Urinary bladder (tissue), 4 donors: ENCODE measurements around the gene SCAF4. TPM values are rescaled to one million over a fixed set of nuclear protein-coding genes. Genes with fewer than 3 reads are reported as not detected.

Experiments used
- DNase-seq: peaks from one replicate; pipeline ENCODE4 v3.0.0-alpha.2; 2015; ENCODE audit errors: extremely low spot score
- H3K27ac ChIP-seq: one replicate; pipeline ENCODE4 v1.5.1; 2013; ENCODE audit warnings: low read depth, mild to moderate bottlenecking, moderate library complexity
- H3K36me3 ChIP-seq: one replicate; pipeline ENCODE4 v1.6.1; 2013; ENCODE audit warnings: mild to moderate bottlenecking, moderate library complexity; ENCODE audit not compliant: insufficient read depth
- H3K4me1 ChIP-seq: one replicate; pipeline ENCODE4 v1.6.1; 2013; ENCODE audit warnings: mild to moderate bottlenecking, moderate library complexity; ENCODE audit not compliant: insufficient read depth
- H3K4me3 ChIP-seq: one replicate; pipeline ENCODE4 v1.5.1; 2013; ENCODE audit warnings: low read depth, low read length
- WGBS: extraction: QIAGEN DNeasy Blood & Tissue Kit; methylation state at CpG from one replicate; pipeline ENCODE4 v1.1.7; 2013; 5-methylcytosine and 5-hydroxymethylcytosine counted together
- polyA plus RNA-seq: library from polyadenylated mRNA; stranded (reverse); fragments of 200-250 nt; gene quantifications from one replicate; pipeline ENCODE4 v1.2.3, GENCODE V29; 2013
- total RNA-seq: library from RNA; depleted of rRNA; stranded (reverse); fragments of >200 nt; gene quantifications from one replicate; pipeline ENCODE4 v1.2.3, GENCODE V29; 2014
- donor health status: healthy with polysubstance abuse.
- donor health status: healthy.

Gene SCAF4
- total and polyA plus RNA-seq, 2 donors, result 14.4 to 19.6 TPM

- H3K36me3 ChIP-seq, result no peaks in the 10 kb centered on the region
- WGBS, result 71% methylated on average over 5 of the region's 5 CpGs
- H3K27ac ChIP-seq, result no peak overlapping the region
- no peak overlapping the region for H3K4me3 ChIP-seq
- H3K4me1 ChIP-seq, result peaks cover 1% of the 10 kb centered on the region
- DNase-seq, result no peak
These were observed 17.8 kb downstream of the SCAF4 start for GRCh38 chr21:31713973-31714740.

- 66% methylated on average over 3 of the region's 3 CpGs for WGBS
- Histone ChIP-seq H3K36me3 (no peaks in the 10 kb centered on the region), H3K4me1 (peaks cover 1% of the 10 kb centered on the region), H3K27ac (no peak overlapping the region), H3K4me3 (no peak overlapping the region)
- DNase-seq, result no peak
These were observed 18.8 kb downstream of the SCAF4 start for GRCh38 chr21:31713115-31713514.

DNA sequence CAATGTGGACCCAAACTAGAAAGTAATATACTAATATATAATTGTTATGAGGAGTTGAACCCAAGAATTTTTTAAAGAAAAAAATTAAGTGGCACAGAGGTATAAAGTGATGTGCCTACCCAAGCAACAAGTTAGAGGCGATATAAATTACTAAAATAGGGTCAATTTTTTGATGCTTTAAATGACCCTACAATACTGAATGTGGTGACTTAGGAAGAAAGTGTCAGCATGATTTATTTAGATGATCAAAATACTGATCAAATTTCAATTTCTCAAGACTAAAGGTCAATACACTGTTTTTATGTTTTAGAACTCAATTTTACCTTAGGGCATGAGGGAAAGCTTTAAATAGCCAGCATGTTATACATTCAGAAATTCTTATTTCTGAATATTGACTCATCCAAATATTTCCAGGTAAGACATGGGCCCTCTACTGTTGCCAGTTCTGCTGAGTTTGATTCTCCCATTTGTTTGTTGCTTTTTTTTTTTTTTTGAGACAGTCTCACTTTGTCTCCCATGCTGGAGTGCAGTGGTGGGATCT, 20.1 kb downstream of the SCAF4 start:
- no peak for DNase-seq
- 97% methylated on average over 1 of the region's 1 CpG for WGBS
- Histone ChIP-seq H3K36me3 (no peaks in the 10 kb centered on the region), H3K4me3 (no peak overlapping the region), H3K4me1 (peaks cover 1% of the 10 kb centered on the region), H3K27ac (no peak overlapping the region)

DNA sequence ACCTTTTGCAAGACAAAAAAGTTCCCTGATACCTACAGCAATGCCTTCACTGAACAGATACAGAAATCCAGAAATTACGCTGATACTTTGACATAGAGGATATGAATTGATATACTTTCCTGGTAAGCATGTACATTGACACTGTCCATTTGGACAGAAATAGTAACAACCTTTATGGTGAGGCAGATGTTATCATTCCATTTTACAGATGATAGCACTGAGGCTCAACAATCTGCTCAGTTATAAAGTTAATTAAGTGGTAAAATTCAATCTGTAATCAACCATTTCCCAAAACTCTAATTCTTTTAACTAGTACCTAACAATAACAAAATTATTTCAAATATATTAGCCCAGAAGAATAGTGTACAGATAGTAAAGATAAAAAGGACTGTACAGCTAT, 20.6 kb downstream of the SCAF4 start:
- 97% methylated on average over 1 of the region's 1 CpG for WGBS
- no peaks in the 10 kb centered on the region for H3K36me3 ChIP-seq
- H3K4me1 ChIP-seq, result peaks cover 1% of the 10 kb centered on the region

GRCh38 chr21:31710586-31710985, 21.3 kb downstream of the SCAF4 start:
- Histone ChIP-seq H3K27ac (no peak overlapping the region), H3K4me3 (no peak overlapping the region), H3K36me3 (no peaks in the 10 kb centered on the region), H3K4me1 (peaks cover 1% of the 10 kb centered on the region)
- no peak for DNase-seq
- WGBS, result 45% methylated on average over 1 of the region's 1 CpG

More for the DNA sequence above, 20.6 kb downstream of the SCAF4 start:
- DNase-seq, result no peak
- Histone ChIP-seq H3K27ac (no peak overlapping the region), H3K4me3 (no peak overlapping the region)

GRCh38 chr21:31708541-31708940, 23.4 kb downstream of the SCAF4 start:
- Histone ChIP-seq H3K4me3 (no peak overlapping the region), H3K4me1 (no peaks in the 10 kb centered on the region), H3K36me3 (no peaks in the 10 kb centered on the region), H3K27ac (no peak overlapping the region)
- WGBS, result 35% methylated on average over 1 of the region's 1 CpG
- no peak for DNase-seq

GRCh38 chr21:31707499-31707898, 24.4 kb downstream of the SCAF4 start:
- H3K4me1 ChIP-seq, result no peaks in the 10 kb centered on the region
- no peaks in the 10 kb centered on the region for H3K36me3 ChIP-seq
- H3K27ac ChIP-seq, result no peak overlapping the region
- H3K4me3 ChIP-seq, result no peak overlapping the region
- DNase-seq, result no peak

DNA sequence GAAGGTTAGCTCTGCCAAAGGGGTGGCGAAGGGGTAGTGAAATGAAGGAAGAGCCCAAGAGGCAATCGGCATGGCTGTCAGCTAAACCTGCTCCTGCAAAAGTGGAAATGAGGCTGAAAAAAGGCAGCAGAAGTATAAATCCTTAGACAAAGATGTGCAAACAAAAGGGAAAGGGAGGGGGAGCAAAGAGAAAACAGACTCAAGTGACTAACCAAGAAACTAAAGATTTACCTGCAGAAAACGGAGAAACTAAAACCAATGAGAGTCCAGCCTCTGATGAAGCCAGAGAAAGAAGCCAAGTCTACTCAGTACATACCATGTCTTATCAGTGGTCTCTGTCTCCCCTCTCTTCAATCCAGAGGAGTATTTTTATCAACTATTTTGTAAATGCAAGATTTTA, 25.4 kb downstream of the SCAF4 start:
- no peak for DNase-seq
- Histone ChIP-seq H3K4me3 (no peak overlapping the region), H3K36me3 (peaks cover 3% of the 10 kb centered on the region), H3K4me1 (no peaks in the 10 kb centered on the region), H3K27ac (no peak overlapping the region)
- WGBS, result 88% methylated on average over 3 of the region's 3 CpGs

GRCh38 chr21:31700040-31700439, 31.9 kb downstream of the SCAF4 start:
- WGBS, result 95% methylated on average over 3 of the region's 3 CpGs
- Histone ChIP-seq H3K4me3 (no peak overlapping the region), H3K4me1 (no peaks in the 10 kb centered on the region), H3K36me3 (peaks cover 8% of the 10 kb centered on the region), H3K27ac (no peak overlapping the region)
- no peak for DNase-seq

- DNase-seq, result no peak
- Histone ChIP-seq H3K27ac (no peak overlapping the region), H3K4me1 (no peaks in the 10 kb centered on the region), H3K4me3 (no peak overlapping the region), H3K36me3 (peaks cover 12% of the 10 kb centered on the region)
These were observed 33.5 kb downstream of the SCAF4 start for GRCh38 chr21:31698461-31698860.

DNA sequence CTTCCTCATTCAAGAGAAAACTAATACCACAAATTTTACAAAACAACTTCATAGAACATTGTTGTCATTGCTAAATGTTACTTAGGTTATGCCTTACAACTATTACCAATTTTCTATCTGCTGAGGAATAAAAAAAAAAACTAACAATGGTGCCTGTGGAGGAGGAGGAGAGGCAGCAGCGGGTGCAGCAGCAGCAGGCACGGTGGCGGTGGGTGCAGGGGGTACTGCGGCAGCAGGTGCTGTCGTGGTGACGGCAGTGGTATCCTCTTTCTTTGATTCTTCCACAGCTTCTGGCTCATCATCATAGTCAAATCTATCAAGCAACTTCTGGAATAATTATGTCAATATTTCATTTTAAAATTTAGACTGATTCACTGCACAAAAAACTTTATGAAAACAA, 35.5 kb downstream of the SCAF4 start:
- 92% methylated on average over 6 of the region's 6 CpGs for WGBS
- Histone ChIP-seq H3K36me3 (peaks cover 12% of the 10 kb centered on the region), H3K4me3 (no peak overlapping the region), H3K4me1 (no peaks in the 10 kb centered on the region), H3K27ac (no peak overlapping the region)
- DNase-seq, result no peak

DNA sequence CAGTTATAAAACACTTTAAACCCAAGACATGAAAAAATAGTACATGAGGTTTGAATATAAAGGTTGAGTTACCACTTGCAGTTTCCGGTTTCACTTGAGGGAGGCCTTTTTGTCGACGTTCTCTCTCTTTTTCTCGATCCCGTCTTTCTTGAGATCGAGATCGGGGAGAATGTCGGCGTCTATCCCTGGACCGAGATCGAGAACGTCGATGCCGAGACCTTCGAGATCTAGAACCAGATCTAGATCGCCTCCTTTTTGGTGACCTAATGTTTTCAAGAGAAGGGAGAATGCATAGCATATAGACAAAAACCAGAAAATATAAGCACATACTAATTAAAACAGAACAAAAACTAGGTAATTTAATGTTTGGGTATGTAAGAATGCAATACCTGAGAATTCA, 38.7 kb downstream of the SCAF4 start:
- peaks cover 16% of the 10 kb centered on the region for H3K36me3 ChIP-seq
- no peaks in the 10 kb centered on the region for H3K4me1 ChIP-seq
- H3K4me3 ChIP-seq, result no peak overlapping the region
- WGBS, result 97% methylated on average over 16 of the region's 16 CpGs
- DNase-seq, result no peak
- H3K27ac ChIP-seq, result no peak overlapping the region

DNA sequence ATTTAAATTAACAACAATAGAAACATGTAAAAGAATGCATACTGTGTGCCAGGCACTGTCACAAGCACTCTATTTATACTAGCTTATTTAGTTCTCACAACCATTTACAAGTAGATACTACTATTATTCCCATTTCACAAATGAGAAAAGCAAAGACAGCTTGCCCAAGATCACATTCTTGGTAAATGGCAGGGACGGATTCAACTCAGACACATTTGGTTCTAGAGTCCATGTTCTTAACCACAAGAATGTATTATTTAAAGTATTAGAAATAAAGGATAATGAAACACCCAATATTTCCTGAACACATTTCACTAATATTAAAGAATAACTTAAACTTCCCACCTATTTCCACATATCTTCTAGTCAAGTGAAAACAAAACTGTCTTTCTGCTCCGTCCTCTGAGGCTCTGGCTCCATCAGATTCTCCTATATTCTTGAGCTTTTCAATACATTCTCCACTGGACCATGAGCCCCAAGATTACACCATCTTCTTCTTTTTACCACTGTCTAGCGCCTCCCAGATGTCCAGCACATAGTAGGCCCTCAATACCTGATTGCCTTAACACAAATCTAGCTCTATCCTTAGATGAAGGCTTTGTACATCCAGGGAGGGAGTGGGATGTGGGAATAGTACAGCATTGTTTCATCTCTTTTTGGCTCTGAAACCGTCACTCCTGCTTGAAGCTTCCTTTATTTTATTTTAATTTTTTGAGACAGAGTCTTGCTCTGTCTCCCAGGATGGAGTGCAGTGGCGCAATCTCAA, 43.1 kb downstream of the SCAF4 start:
- H3K4me1 ChIP-seq, result peaks cover 1% of the 10 kb centered on the region
- DNase-seq, result no peak
- 92% methylated on average over 5 of the region's 5 CpGs for WGBS
- H3K27ac ChIP-seq, result no peak overlapping the region
- no peak overlapping the region for H3K4me3 ChIP-seq
- peaks cover 12% of the 10 kb centered on the region for H3K36me3 ChIP-seq

GRCh38 chr21:31687108-31687507, 44.8 kb downstream of the SCAF4 start:
- H3K36me3 ChIP-seq, result peaks cover 10% of the 10 kb centered on the region
- H3K27ac ChIP-seq, result no peak overlapping the region
- H3K4me3 ChIP-seq, result no peak overlapping the region
- 87% methylated on average over 2 of the region's 2 CpGs for WGBS
- H3K4me1 ChIP-seq, result peaks cover 1% of the 10 kb centered on the region
- no peak for DNase-seq
